GM13976 (cell line): ENCODE measurements around the gene BAZ1A.

Experiments used
- DNase-seq: peaks from one replicate; pipeline ENCODE4 v3.0.0; 2012; ENCODE audit warnings: low spot score
- in situ Hi-C: fragments of 300-500 bp; cut with MboI; formaldehyde crosslinking; loops from one replicate; pipeline ENCODE4 v1.12.0; 2022; ENCODE audit warnings: low sequenced_read_pairs, mixed read lengths, inconsistent platforms; ENCODE audit not compliant: unreplicated experiment
- TF ChIP-seq, protein P1 (sequence below): IDR thresholded peaks from 2 replicates; pipeline ENCODE4 v1.5.1; 2012; ENCODE audit warnings: borderline replicate concordance, mild to moderate bottlenecking; ENCODE audit not compliant: insufficient read depth; ENCODE audit errors: extremely low read depth, missing control alignments, control extremely low read depth

The BAZ1A gene

GRCh38 chr14:34835312-34835711, 39.8 kb downstream of the BAZ1A start:
- TF ChIP-seq, protein P1, sequence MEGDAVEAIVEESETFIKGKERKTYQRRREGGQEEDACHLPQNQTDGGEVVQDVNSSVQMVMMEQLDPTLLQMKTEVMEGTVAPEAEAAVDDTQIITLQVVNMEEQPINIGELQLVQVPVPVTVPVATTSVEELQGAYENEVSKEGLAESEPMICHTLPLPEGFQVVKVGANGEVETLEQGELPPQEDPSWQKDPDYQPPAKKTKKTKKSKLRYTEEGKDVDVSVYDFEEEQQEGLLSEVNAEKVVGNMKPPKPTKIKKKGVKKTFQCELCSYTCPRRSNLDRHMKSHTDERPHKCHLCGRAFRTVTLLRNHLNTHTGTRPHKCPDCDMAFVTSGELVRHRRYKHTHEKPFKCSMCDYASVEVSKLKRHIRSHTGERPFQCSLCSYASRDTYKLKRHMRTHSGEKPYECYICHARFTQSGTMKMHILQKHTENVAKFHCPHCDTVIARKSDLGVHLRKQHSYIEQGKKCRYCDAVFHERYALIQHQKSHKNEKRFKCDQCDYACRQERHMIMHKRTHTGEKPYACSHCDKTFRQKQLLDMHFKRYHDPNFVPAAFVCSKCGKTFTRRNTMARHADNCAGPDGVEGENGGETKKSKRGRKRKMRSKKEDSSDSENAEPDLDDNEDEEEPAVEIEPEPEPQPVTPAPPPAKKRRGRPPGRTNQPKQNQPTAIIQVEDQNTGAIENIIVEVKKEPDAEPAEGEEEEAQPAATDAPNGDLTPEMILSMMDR: no peak
- DNase-seq: no peak
- in situ Hi-C loops: no loop called here

DNA sequence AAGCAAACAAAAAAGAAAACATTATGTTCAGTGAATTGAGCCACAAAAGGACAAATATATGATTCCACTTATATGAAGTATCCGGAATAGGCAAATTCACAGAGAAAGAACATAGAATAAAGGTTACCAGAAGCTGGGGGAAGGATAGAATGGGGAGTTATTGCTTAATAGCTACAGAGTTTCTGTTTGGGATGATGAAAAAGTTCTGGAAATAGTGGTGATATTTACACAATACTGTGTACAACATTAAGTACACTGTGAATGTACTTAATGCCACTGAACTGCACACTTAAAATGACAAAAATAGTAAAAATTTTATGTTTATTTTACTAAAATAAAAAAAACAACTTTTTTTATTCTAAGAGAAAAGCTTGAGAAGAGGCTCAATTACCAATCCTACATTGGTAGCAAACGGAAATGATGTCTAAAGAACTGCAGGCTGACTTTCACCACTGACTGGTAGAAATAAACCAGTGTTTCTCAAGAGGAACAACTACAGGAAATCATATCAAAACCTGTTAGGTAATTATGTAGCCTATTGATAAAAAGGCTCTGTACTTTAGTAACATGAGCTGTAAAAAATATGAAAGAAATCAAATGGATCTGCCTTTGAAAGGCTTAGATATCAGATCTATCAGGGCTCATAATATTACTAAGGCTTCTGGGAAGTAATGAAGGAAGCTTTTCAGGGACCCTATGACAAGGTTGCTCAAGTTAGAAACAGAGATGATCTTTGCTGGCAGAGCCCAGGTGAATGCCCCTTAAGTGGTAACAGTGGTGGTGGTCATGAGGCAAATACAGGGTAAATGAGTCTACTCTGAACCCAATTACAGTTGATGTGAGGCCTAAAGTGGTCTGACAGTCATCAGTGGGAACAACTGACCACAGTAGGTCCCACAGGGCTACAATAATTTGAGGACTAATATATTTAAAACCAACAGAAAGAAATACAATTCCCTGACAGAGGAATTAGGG, 41.3 kb downstream of the BAZ1A start:
- in situ Hi-C loops: no loop called here
- TF ChIP-seq, protein P1: no peak
- peak; percentile 33 for DNase-seq

GRCh38 chr14:34826661-34827060, 48.5 kb downstream of the BAZ1A start:
- in situ Hi-C loops: no loop called here
- DNase-seq: no peak
- TF ChIP-seq, protein P1: no peak

GRCh38 chr14:34824826-34825225, 50.3 kb downstream of the BAZ1A start:
- TF ChIP-seq, protein P1: no peak
- no peak for DNase-seq
- in situ Hi-C loops: no loop called here

- in situ Hi-C loops: no loop called here
- no peak for DNase-seq
- TF ChIP-seq, protein P1: no peak
Observed at GRCh38 chr14:34824256-34824655, 50.9 kb downstream of the BAZ1A start.

DNA sequence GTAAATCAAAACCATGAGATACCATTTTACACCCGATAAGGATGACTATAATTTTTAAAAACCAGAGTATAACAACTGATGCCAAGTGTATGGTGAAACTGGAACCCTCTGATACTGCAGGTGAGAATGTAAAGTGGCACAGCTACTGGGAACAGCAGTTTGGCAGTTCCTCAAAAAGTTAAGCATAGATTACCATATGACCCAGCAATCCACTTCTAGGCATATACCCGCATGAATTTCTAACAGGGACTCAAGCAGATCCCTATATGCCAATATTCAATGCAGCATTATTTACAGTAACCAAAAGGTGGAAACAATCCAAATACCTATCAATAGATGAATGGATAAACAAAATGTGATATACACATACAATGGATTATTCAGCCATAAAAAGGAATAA, 57.4 kb downstream of the BAZ1A start:
- TF ChIP-seq, protein P1: no peak
- in situ Hi-C loops: no loop called here
- DNase-seq: no peak

- TF ChIP-seq, protein P1: no peak
- in situ Hi-C loops: no loop called here
- DNase-seq: peak; percentile 28
Observed at GRCh38 chr14:34810028-34810427, 65.1 kb downstream of the BAZ1A start.
